NCI-H345 treated with DMSO at 0.1 percent for 48 hours (cell line): Measurements from ENCODE around the gene ZNF664.

Source experiments
- DNase-seq: peaks from one replicate; lab custom pipeline; 2025; ENCODE audit not compliant: unreplicated experiment; lab: John Stamatoyannopoulos, UW

ZNF664 gene

DNA sequence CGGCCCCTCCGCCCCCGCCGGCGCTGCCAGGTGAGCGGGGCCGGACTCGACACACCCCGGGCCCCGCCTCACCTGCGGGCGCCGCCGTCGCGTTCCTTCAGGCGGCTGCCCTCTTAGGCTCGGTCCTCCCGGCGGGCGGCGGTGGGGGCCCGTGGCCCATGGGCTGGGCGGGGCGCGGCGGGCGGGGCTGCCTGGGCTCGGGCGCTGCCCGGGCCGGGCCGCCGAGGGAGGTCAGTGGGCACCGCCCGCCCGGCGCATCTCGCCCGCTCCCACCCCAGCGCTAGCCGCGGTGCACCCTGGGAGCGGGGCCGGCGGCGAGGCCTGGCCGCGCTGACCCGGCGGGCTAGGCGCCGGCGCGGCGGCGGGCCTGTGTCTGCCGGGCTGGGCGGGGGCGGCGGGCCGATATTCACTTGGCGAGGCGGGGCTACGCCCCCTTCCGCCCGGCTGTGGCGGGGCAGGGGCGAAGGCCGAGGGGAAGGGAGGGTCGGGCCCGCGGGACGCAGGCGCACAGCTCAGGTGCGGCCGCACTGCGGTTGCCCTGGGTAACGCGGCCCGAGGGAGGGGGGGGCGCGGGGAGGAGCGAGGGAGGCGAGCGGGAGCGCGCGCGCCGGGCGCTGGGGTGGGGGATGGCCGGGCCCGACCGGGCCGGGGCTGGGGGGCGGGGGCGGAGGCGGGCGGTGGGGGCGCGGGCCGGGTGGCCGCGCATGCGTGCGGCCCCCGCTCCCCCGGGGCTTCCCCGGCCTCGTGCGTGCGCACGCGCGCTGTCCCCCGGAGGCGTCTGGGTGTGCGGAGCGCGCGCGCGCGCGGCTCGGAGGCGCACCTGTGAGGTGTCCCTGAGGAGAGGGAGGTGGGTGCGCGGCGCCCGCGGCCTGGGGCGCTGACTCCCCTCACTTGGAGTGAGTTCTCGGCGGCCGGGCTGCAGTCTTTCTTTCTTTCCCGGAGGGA lies at the start of gene ZNF664, which contains the start of gene CCDC92:
Gene ZNF664, plus strand, starts transcription at position 759 of the 945 bp plus-strand sequence. CDS start 38,930 bp downstream, outside the sequence.
Gene CCDC92, minus strand, starts transcription at position 375 of the 945 bp plus-strand sequence. CDS start 28,526 bp downstream, outside the sequence.
- DNase-seq = peak; percentile 96

GRCh38 chr12:123923927-123924326 lies 49.1 kb upstream of the ZNF664 start:
- DNase-seq = no peak

DNA sequence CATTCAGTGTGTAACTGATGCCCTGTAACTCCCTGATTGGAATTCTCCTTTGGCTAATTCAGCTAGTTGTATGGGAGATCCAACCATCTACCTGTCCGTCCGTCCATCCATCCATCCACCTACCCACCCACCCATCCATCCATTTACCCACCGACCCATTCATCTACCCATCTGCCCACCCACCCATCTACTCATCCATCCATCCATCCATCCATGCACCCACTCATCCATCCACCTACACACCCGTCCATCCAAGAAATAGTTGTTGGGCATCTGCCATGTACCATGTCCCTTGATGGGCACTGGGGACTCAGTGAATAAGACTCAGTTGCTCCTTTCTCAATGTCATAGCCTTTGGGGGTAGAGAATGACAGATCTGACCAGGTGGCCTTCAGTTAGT lies 48.5 kb upstream of the ZNF664 start:
- DNase-seq = no peak

DNA sequence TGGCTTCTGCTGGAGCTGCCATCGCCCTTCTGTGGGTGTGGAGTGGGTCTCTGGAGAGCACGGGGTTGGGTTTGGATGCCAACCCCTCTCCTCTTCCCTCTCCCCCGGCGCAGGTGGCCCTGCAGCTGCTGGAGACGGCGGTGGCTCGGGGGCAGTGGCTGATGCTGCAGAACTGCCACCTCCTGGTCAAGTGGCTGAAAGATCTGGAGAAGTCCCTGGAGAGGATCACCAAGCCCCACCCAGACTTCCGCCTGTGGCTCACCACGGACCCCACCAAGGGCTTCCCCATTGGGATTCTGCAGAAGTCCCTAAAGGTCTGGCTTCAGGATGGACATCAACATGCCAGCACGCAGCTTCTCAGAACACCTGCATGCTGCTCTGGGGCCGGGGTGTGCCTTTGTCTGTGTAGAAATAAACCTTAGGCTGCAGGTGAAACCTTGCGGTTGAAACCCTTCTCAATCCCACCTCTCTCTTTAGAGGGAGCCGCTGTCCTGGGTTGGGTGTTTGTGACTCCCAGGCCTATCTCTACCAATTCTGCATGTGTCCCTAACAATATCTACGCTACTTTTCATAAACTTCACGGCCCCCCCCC lies 44.6 kb upstream of the ZNF664 start:
- DNase-seq = no peak

GRCh38 chr12:123928897-123929296 lies 44.1 kb upstream of the ZNF664 start:
- DNase-seq = no peak

GRCh38 chr12:123929946-123930583 lies 43.0 kb upstream of the ZNF664 start:
- no peak for DNase-seq

DNA sequence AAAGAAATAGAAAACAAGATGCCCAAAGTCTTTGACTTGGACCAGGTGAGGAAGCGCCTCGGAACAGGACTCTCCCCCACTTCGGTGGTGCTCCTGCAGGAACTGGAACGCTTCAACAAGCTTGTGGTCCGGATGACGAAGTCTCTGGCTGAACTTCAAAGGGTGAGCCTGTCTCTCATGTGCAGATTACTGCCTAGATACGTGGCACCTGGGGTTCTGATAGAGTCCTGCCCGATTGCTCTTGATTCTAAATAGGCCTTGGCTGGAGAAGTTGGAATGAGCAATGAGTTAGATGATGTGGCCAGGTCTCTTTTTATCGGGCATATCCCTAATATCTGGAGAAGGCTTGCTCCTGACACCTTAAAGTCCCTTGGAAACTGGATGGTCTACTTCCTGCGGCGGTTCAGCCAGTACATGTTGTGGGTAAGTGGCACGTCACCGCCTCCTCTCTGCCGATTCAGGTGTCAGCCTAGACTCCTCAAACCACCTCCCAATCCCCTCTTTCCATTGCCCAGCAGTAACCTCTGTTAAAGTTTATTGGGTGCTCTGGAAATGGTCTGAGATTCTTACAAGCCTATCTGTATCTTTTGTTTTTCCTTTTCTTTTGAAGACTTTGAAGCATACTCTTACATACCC lies 41.2 kb upstream of the ZNF664 start:
- DNase-seq = no peak

DNA sequence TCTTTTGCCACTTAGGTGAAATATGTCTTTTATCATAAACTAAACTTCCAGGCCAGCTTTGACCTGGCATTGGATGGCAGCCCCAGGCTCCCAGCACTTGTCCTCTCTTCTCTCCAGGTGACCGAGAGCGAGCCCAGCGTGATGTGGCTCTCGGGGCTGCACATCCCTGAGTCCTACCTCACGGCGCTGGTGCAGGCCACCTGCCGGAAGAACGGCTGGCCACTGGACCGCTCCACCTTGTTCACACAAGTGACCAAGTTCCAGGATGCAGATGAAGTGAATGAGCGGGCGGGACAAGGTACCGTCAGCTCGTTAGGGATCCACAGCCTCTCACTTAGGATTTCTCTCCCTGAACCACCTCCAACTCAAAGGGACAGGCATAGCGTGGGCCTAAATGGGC lies 39.8 kb upstream of the ZNF664 start:
- DNase-seq = no peak

DNA sequence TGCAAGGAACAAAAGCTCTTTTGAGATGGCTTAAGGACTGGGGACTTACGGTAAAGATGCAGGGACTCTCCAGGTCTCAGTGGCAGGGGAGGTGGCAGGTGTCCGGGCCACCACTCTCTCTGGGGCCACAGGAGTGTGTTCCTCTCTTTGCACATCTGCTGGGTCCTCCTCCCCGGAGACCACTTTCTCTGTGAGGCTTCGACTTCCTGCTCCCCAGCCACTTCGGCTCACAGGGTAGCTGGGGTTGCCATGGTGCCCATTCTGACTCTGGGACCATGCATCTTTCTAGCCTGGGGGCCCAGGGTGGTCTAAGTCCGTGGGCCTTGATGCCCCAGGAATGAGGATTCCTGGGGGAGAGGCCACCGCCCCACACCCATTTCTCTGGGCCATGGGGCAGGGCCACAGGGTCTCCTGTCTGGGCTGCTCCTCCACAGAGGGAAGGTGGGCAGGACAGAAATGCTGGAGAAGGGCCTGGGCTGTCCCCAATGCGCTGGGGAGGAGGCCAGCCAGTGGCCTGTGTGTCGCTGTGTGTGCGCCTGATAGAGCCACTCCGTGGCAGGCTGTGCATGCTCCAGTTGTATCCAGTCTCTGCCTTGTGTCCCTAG lies 38.9 kb upstream of the ZNF664 start:
- no peak for DNase-seq

DNA sequence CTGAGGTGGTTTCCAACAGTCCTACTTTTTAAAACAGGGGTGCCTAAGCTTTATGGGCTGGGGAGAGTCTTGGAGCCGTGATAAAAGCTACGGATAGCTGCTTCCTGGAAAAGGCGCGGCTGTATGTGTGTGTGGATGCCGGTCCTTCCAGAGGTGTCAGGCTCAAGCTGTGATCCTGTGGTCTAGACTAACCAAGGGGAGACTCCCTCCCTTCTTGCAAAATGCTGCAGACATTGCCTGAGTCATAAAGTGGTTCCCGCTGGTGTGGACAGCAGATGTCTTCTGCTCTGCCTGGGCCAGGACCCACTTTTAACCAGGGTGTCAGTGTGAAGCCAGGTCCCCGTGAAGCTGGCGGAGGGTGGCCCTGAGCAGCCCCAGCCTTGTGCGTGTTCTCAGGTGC lies 38.2 kb upstream of the ZNF664 start:
- no peak for DNase-seq

GRCh38 chr12:123935956-123936355 lies 37.1 kb upstream of the ZNF664 start:
- no peak for DNase-seq

DNA sequence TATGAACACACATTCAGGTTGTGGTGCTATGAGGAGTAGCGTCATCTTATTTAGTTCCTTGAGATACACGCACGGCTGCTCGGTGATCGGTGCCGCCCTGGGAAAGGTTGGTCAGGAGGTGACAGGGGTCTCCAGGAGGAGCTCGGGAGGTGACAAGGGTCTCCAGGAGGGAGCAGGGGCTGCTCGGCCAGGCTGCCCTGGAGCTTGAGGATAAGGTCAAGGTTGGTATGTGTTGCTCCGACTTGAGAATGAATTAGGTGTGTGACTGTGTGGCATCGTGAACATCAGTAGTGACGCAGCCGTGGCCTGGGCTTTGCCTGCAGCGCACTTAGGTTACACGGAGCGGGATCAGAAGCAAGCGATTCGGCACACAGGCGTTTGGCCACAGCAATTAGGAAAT lies 36.5 kb upstream of the ZNF664 start:
- DNase-seq = no peak

DNA sequence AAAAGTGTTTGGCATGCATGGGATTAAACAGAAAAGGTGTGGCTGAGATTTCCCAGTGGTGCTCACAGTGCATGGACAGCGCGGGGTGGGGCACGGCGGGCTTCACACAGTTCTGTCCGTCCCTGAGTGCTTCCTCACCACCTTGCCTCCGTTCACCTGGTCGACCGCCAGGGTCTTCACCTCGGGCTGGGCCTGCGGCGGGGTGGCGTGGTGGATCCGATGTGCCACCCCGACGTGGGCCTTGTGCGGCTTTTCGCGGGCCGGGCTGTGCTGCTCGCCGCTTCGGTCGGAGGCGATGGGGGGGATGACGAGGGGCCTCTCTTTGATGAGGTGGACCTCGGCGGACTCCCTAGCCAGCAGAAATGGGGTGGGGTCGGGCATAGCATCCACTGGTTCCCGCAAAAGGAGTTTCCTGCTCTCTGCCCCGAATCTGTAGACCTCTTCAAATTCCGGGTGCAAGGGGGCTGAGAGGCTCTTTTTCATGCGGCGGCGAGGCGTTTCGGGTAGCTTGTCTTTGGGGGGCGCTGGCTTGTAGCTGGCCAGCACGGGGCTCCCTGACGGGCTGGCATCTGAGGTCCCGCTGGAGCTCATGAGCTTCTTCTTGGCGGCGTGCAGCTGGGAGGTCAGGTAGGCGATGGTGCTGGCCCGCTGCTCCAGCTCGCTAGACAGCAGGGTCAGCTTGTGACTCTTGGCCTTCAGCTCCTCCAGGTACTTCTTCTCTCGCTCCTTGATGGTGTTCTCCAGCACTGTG lies 35.9 kb upstream of the ZNF664 start:
- no peak for DNase-seq

DNA sequence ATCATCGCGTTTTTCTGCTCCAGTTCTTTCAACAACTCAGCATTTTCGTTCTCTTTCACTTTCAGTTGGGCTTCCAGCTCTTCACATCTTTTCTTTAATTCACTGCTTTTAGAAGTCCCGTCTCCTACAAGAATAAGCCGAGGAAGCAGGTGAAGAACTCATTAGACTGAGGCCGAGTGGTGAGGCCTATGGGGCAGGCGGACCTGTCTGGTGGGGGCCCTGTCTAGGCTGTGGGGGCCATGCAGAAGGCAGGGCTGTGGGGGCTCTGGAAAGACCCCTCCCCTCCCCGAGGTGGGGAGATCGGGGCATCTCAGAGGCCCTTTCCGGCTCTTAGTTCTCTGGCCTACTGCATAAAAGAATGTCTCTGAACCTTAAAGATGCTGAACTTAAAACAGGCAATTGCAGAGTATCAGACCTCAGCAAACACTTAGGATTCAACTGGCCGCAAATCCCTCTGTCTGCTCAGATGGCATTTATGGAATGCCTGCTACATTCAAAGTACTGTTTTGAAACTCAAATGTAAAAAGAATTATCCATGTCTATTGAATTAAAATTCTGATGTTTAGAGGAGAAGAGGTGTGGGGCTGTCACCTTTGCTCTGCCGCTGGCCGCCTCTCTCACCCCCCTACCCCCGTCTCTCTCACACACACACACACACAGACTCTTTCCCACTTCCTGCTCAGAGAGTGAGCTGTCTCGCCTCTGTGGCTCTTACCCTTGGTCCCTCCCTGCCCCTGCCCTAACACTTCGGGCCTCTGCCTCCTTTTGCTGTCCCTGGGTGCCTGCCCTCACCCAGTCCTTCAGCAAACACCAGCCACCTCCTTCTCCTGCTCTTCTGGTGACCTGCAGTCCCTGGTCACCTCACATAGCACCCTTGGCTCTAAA lies 35.1 kb upstream of the ZNF664 start:
- no peak for DNase-seq

GRCh38 chr12:123938679-123939480 lies 34.1 kb upstream of the ZNF664 start:
- DNase-seq = no peak

GRCh38 chr12:123939716-123940626 lies 33.0 kb upstream of the ZNF664 start:
- no peak for DNase-seq

DNA sequence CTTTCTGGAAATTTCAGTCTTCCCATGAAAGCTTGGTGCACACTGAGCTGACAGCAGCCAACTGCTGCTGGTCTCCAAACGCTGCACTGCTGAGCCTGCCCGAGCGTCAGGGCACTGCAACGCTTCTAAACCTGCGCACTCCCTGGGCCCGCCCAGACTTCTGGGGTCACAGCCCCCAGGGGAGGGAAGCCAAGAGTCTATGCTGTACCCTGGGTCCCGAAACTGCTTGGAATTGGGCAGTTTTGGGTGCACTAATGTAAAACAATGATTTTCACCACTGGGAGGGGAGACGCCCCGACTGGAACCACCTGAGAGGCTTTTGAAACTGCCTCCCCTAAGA lies 32.4 kb upstream of the ZNF664 start:
- DNase-seq = no peak
